K562 (cell line): ENCODE results near the gene ACER3. TPM values are rescaled to one million over a fixed set of nuclear protein-coding genes. Genes with fewer than 3 reads are reported as not detected.

Source experiments
- ATAC-seq: fragments of 200-7000 bp; cut with Tn5 transposase; 3 replicates; pipeline ENCODE4 v1.9.1; 2020; ENCODE audit warnings: moderate library complexity
- BruUV-seq: library from RNA; stranded (reverse); fragments of 400-500 nt; replicated peaks from 2 replicates; lab custom pipeline; 2021; lab: Mats Ljungman, UMichigan
- CTCF ChIA-PET: fragments of 300-600 bp; formaldehyde crosslinking; extraction: SDS; loops from one replicate; lab custom pipeline; 2021; ENCODE audit warnings: low intra/inter-chr PET ratio; lab: Yijun Ruan, JAX
- POLR2A ChIA-PET: fragments of 300-600, 350-650 bp; sonication (Branson Sonifier 250); formaldehyde crosslinking; extraction: SDS; loops from one replicate; lab custom pipeline; 2021; ENCODE audit warnings: antibody characterized with exemption, inconsistent platforms; lab: Yijun Ruan, JAX
- DNase-seq, 4 experiments: peaks; one replicate each; pipeline versions ENCODE4 v3.0.0 to v3.0.0-alpha.2; 2011 to 2018; ENCODE audit warnings: low spot score in 3 of 4, mixed read lengths in 3 of 4; ENCODE audit errors: extremely low read depth in 1 of 4
- FAIRE-seq: peaks from 2 replicates; lab custom pipeline; 2011; peaks lifted over from hg19 to GRCh38; lab: Jason Lieb, UNC
- H2AFZ ChIP-seq: 2 replicates; pipeline ENCODE4 v1.6.0; 2011; ENCODE audit warnings: low read depth, low read length, control low read depth, inconsistent platforms
- H3K27ac ChIP-seq: fragments of 200-600 bp; 3 replicates; pipeline ENCODE4 v1.8.0; 2011; ENCODE audit warnings: low read depth, mild to moderate bottlenecking, control low read depth, inconsistent platforms, low read length, moderate library complexity, mixed read lengths; ENCODE audit errors: extremely low read depth
- H3K27me3 ChIP-seq, 2 experiments: fragments of 300-600 bp in 1 of 2; 2 replicates in 1 of 2; 3 replicates in 1 of 2; pipeline versions ENCODE4 v1.6.0 to v1.8.0; 2011; ENCODE audit warnings: inconsistent platforms in 2 of 2, low read length in 2 of 2, mild to moderate bottlenecking in 1 of 2, mixed read lengths in 1 of 2, moderate library complexity in 1 of 2; ENCODE audit not compliant: control insufficient read depth in 2 of 2, insufficient read depth in 2 of 2
- H3K36me3 ChIP-seq: fragments of 300-600 bp; 3 replicates; pipeline ENCODE4 v1.8.0; 2011; ENCODE audit warnings: mild to moderate bottlenecking, low read length, inconsistent platforms; ENCODE audit not compliant: control insufficient read depth, insufficient read depth
- H3K4me1 ChIP-seq, 2 experiments: fragments of 200-600 bp in 1 of 2; replicated peaks in 1 of 2; 2 replicates in 1 of 2; 3 replicates in 1 of 2; pipeline versions ENCODE4 v1.5.1 to v1.8.0; 2011; ENCODE audit warnings: inconsistent platforms in 2 of 2, low read length in 2 of 2, mild to moderate bottlenecking in 1 of 2, mixed read lengths in 1 of 2, moderate library complexity in 1 of 2; ENCODE audit not compliant: control insufficient read depth in 2 of 2, insufficient read depth in 2 of 2
- H3K4me2 ChIP-seq: 2 replicates; pipeline ENCODE4 v1.6.1; 2011; ENCODE audit warnings: low read length, control low read depth, inconsistent platforms, mixed read lengths; ENCODE audit not compliant: insufficient read depth
- H3K4me3 ChIP-seq: fragments of 200-600 bp; sonication (generic), shearing (Covaris generic); 2 replicates; pipeline ENCODE4 v1.5.1; 2016; ENCODE audit warnings: control low read depth, inconsistent platforms
- H3K79me2 ChIP-seq: fragments of 200-600 bp; 3 replicates; pipeline ENCODE4 v1.8.0; 2011; ENCODE audit warnings: low read length, inconsistent platforms; ENCODE audit not compliant: control insufficient read depth, insufficient read depth
- H3K9ac ChIP-seq, 2 experiments: 2 replicates each; pipeline versions ENCODE4 v1.6.0 to v1.6.1; 2011; ENCODE audit warnings: low read depth in 2 of 2, low read length in 2 of 2, control low read depth in 1 of 2, inconsistent platforms in 1 of 2, mild to moderate bottlenecking in 1 of 2, mixed read lengths in 1 of 2; ENCODE audit not compliant: insufficient read depth in 1 of 2
- H3K9me1 ChIP-seq: one replicate; pipeline ENCODE4 v1.6.0; 2011; ENCODE audit warnings: inconsistent platforms, mild to moderate bottlenecking, low read length, moderate library complexity; ENCODE audit not compliant: control insufficient read depth, insufficient read depth
- H3K9me3 ChIP-seq: replicated peaks from 2 replicates; pipeline ENCODE4 v1.5.1; 2011; ENCODE audit warnings: low read depth, low read length, inconsistent platforms; ENCODE audit not compliant: control insufficient read depth, insufficient read depth
- H4K20me1 ChIP-seq: replicated peaks from 2 replicates; pipeline ENCODE4 v1.6.1; 2011; ENCODE audit warnings: low read length, inconsistent platforms, mixed read lengths; ENCODE audit not compliant: control insufficient read depth, insufficient read depth
- ARID2 ChIP-seq: fragments of 450-650 bp; IDR thresholded peaks from 2 replicates; pipeline ENCODE4 v1.6.1; 2017; ENCODE audit warnings: antibody characterized with exemption, mild to moderate bottlenecking
- CLOCK ChIP-seq: fragments of 250-450 bp; sonication (Bioruptor Pico); IDR thresholded peaks from 2 replicates; pipeline ENCODE4 v1.4.0; 2020; ENCODE audit warnings: mild to moderate bottlenecking, moderate library complexity, borderline replicate concordance
- CTBP1 ChIP-seq: fragments of 450-650 bp; IDR thresholded peaks from 2 replicates; pipeline ENCODE4 v1.6.1; 2016; ENCODE audit warnings: borderline replicate concordance
- EWSR1 ChIP-seq: fragments of 450-650 bp; IDR thresholded peaks from 2 replicates; pipeline ENCODE4 v1.6.1; 2018; ENCODE audit warnings: borderline replicate concordance, mild to moderate bottlenecking, low read depth, moderate library complexity; ENCODE audit not compliant: partially characterized antibody
- FOXP1 ChIP-seq: sonication (generic); formaldehyde crosslinking; IDR thresholded peaks from 2 replicates; pipeline ENCODE4 v1.8.0; 2022; ENCODE audit warnings: mild to moderate bottlenecking, missing genetic modification reagents
- GATA2 ChIP-seq: sonication (generic); formaldehyde crosslinking; IDR thresholded peaks from 2 replicates; pipeline ENCODE4 v1.4.0; 2020; ENCODE audit warnings: mild to moderate bottlenecking, missing genetic modification reagents
- HDAC2 ChIP-seq: fragments of 450-650 bp; IDR thresholded peaks from 2 replicates; pipeline ENCODE4 v1.6.1; 2016; ENCODE audit warnings: mild to moderate bottlenecking
- HDGF ChIP-seq: fragments of 450-650 bp; IDR thresholded peaks from 2 replicates; pipeline ENCODE4 v1.6.1; 2016
- KAT8 ChIP-seq: fragments of 450-650 bp; IDR thresholded peaks from 2 replicates; pipeline ENCODE4 v1.6.1; 2016; ENCODE audit warnings: low read depth, mild to moderate bottlenecking
- L3MBTL2 ChIP-seq: fragments of 450-650 bp; IDR thresholded peaks from 2 replicates; pipeline ENCODE4 v1.6.1; 2016; ENCODE audit warnings: mild to moderate bottlenecking, moderate library complexity
- MCM7 ChIP-seq, 2 experiments: fragments of 450-650 bp; IDR thresholded peaks; 2 replicates each; pipeline ENCODE4 v1.6.1; 2016 to 2018
- MLLT1 ChIP-seq, 2 experiments: fragments of 450-650 bp; IDR thresholded peaks; 2 replicates each; pipeline ENCODE4 v1.6.1; 2016
- NFRKB ChIP-seq: fragments of 450-650 bp; IDR thresholded peaks from 2 replicates; pipeline ENCODE4 v1.6.1; 2016; ENCODE audit warnings: low read depth
- NR4A1 ChIP-seq, 2 experiments: fragments of 250-450 bp in 1 of 2; fragments of 450-650 bp in 1 of 2; sonication (Bioruptor Pico) in 1 of 2; IDR thresholded peaks; 2 replicates each; pipeline versions ENCODE4 v1.4.0 to v1.6.1; 2016 to 2020; ENCODE audit warnings: mild to moderate bottlenecking in 2 of 2, missing compliant biosample characterization in 1 of 2, missing genetic modification characterization in 1 of 2, moderate library complexity in 1 of 2
- RBM39 ChIP-seq: fragments of 200-400 bp; formaldehyde crosslinking; optimal IDR thresholded peaks from 2 replicates; pipeline ENCODE3; 2018; ENCODE audit warnings: low read depth, low read length
- SRSF7 ChIP-seq: fragments of 200-400 bp; formaldehyde crosslinking; optimal IDR thresholded peaks from 2 replicates; pipeline ENCODE3; 2017; ENCODE audit warnings: mild to moderate bottlenecking, low read depth, low read length
- USF2 ChIP-seq: sonication (generic); formaldehyde crosslinking; IDR thresholded peaks from 2 replicates; pipeline ENCODE4 v1.5.0; 2020; ENCODE audit warnings: missing genetic modification reagents
- ZBED1 ChIP-seq: IDR thresholded peaks from 2 replicates; pipeline ENCODE4 v1.6.1; 2014
- ZNF239 ChIP-seq: fragments of 250-450 bp; sonication (Bioruptor Pico); IDR thresholded peaks from 2 replicates; pipeline ENCODE4 v1.4.0; 2020; ENCODE audit warnings: mild to moderate bottlenecking
- ZNF57 ChIP-seq: fragments of 450-650 bp; formaldehyde crosslinking; IDR thresholded peaks from 2 replicates; pipeline ENCODE4 v1.4.0; 2020; ENCODE audit warnings: mild to moderate bottlenecking, moderate library complexity
- WGBS: fragments of 100-300 bp; shearing (Covaris generic); methylation state at CpG from one replicate; pipeline ENCODE4 v1.1.6; 2016; ENCODE audit warnings: low coverage, mixed read lengths; ENCODE audit not compliant: insufficient coverage; ENCODE audit errors: missing lambda C conversion rate; 5-methylcytosine and 5-hydroxymethylcytosine counted together
- in situ Hi-C: fragments of 300-500 bp; cut with MboI; formaldehyde crosslinking; loops from 4 replicates; pipeline ENCODE4 v1.15.0; 2018; ENCODE audit warnings: inconsistent platforms, mixed read lengths
- intact Hi-C: fragments of 100-400 bp; cut with micrococcal nuclease; formaldehyde crosslinking; loops from 2 replicates; pipeline ENCODE4 v1.14.2; 2022
- polyA plus RNA-seq, 8 experiments: library from polyadenylated mRNA; depleted of rRNA in 4 of 8; stranded (reverse) in 5 of 8; unstranded in 3 of 8; fragments of >200 nt; fragmentation: Nextera tagmentation in 2 of 8; fragmentation: Illumina TruSeq in 1 of 8; extraction: Ambion mirVana in 2 of 8; extraction: Trizol in 1 of 8; gene quantifications; 2 replicates each; pipeline versions ENCODE4 v1.2.1 to v1.2.3, GENCODE V29; 2011 to 2014; ENCODE audit warnings: inconsistent platforms in 1 of 8, missing spikeins in 1 of 8
- total RNA-seq, 7 experiments: library from RNA; depleted of rRNA in 6 of 7; stranded (reverse); fragments of >200 nt in 6 of 7; fragmentation: Illumina TruSeq in 2 of 7; extraction: Trizol in 2 of 7; gene quantifications; 2 replicates each; pipeline versions ENCODE4 v1.2.1 to v1.2.3, GENCODE V29; 2011 to 2021; ENCODE audit warnings: low replicate concordance in 1 of 7

The ACER3 gene
- total and polyA plus RNA-seq, 9 of the 15 experiments (the other 6 are each of a cell fraction or from before 2014, with no cell fraction given), result 2.0 to 23.8 (median 9.5) TPM

- in situ Hi-C loops (no loop called here), intact Hi-C loops (loop anchor here (5.0 kb wide), 1 partner anchor 34 kb away; no protein-coding TSS in a partner anchor)
- no peaks in the 10 kb centered on the region for H3K27me3 ChIP-seq
- H4K20me1 ChIP-seq, result no peaks in the 10 kb centered on the region
- FAIRE-seq (no peak), DNase-seq (no peak), ATAC-seq (no peak)
- H3K9me1 ChIP-seq, result no peaks in the 10 kb centered on the region
- POLR2A ChIA-PET, result interaction anchor here (0.6 to 1.1 kb wide), 4 partner anchors 12 to 51 kb away, joined by 3 read pairs; no protein-coding TSS in a partner anchor
- H3K4me2 ChIP-seq, result peak overlapping the region; percentile 13; the same call in 1 of the 2 replicates
- BruUV-seq, result no TSS peak
- H3K4me3 ChIP-seq, result no peak overlapping the region
- H3K9ac ChIP-seq, result no peak overlapping the region
- H2AFZ ChIP-seq, result 0 out of 2 replicates have a peak overlapping the region, but pooled peaks have one; percentile 13
- H3K79me2 ChIP-seq, result no peaks in the 10 kb centered on the region
- H3K27ac ChIP-seq, result no peak overlapping the region
- CTCF ChIA-PET, result no interaction called here
- WGBS, result 20% methylated on average over 5 of the region's 5 CpGs
- H3K4me1 ChIP-seq, result peaks cover 24 to 28% of the 10 kb centered on the region in 2 experiments; a peak in 3 of 5 replicates
- no peaks in the 10 kb centered on the region for H3K36me3 ChIP-seq
- H3K9me3 ChIP-seq, result no peaks in the 10 kb centered on the region
- TF ChIP-seq FOXP1 (CRISPR knock-in tag) (no peak), ZNF239 (no peak), RBM39 (no peak), HDGF (peak; percentile 57; the same call in 1 of the 2 replicates), ARID2 (no peak), NR4A1 (CRISPR knock-in tag; IDR thresholded peaks at IDR 0.05) (no peak), NR4A1 (tag; IDR thresholded peaks at IDR 0.05) (peak; percentile 36; the same call in 1 of the 2 replicates), NFRKB (0 out of 2 replicates have a peak, but pooled peaks have one; percentile 21), L3MBTL2 (no peak), SRSF7 (no peak), CTBP1 (no peak), ZNF57 (CRISPR knock-in tag) (no peak), USF2 (CRISPR knock-in tag) (no peak), HDAC2 (0 out of 2 replicates have a peak, but pooled peaks have one; percentile 39), EWSR1 (no peak), GATA2 (CRISPR knock-in tag) (0 out of 2 replicates have a peak, but pooled peaks have one; percentile 23), ZBED1 (no peak), KAT8 (no peak), MLLT1 (IDR thresholded peaks at IDR 0.05) (no peak), MCM7 (IDR thresholded peaks at IDR 0.05) (no peak), CLOCK (CRISPR knock-in tag) (no peak)
Measured at GRCh38 chr11:76835928-76836612, 24.6 kb upstream of the ACER3 start.
